Measurements from ENCODE around the gene ABHD8. TPM values are rescaled to one million over a fixed set of nuclear protein-coding genes. Genes with fewer than 3 reads are reported as not detected.

Gene ABHD8
- total RNA-seq, 1 donor from 2014 or later, result 8.5 TPM

- no peaks in the 10 kb centered on the region for H3K36me3 Mint-ChIP-seq (ENCODE audit: low read depth, unreplicated experiment)
- no peaks in the 10 kb centered on the region for H3K9me3 Mint-ChIP-seq (ENCODE audit: unreplicated experiment)
- Histone ChIP-seq H3K36me3 (ENCODE audit: insufficient read depth, low read length) (no peaks in the 10 kb centered on the region), H3K9me3 (ENCODE audit: insufficient read depth, low read depth, low read length) (peaks cover 4% of the 10 kb centered on the region), H3K4me1 (ENCODE audit: insufficient read depth, low read length) (no peaks in the 10 kb centered on the region), H3K4me2 (ENCODE audit: low read length) (no peak within 1 kb of the TSS), H3K79me2 (ENCODE audit: insufficient read depth, low read length) (peaks cover 16% of the 10 kb centered on the region), H3K27ac (ENCODE audit: low read depth, low read length) (no peak within 1 kb of the TSS), H2AFZ (ENCODE audit: low read depth, low read length) (peak within 1 kb of the TSS; percentile 47), H3K27me3 (ENCODE audit: insufficient read depth, low read length) (no peaks in the 10 kb centered on the region), H3K9ac (ENCODE audit: low read length) (no peak within 1 kb of the TSS), H3K4me3 (ENCODE audit: insufficient read depth, low read depth, low read length) (no peak within 1 kb of the TSS), H4K20me1 (ENCODE audit: insufficient read depth, low read length) (no peaks in the 10 kb centered on the region)
- H3K4me3 Mint-ChIP-seq (ENCODE audit: unreplicated experiment), result no peak within 1 kb of the TSS
- DNase-seq (ENCODE audit: low read depth), result no peak
- no peak within 1 kb of the TSS for H3K27ac Mint-ChIP-seq (ENCODE audit: unreplicated experiment)
- peaks cover 6% of the 10 kb centered on the region for H3K27me3 Mint-ChIP-seq (ENCODE audit: low read depth, unreplicated experiment)
- peaks cover 2% of the 10 kb centered on the region for H3K4me1 Mint-ChIP-seq (ENCODE audit: low read depth, unreplicated experiment)
- TF ChIP-seq, protein P1, sequence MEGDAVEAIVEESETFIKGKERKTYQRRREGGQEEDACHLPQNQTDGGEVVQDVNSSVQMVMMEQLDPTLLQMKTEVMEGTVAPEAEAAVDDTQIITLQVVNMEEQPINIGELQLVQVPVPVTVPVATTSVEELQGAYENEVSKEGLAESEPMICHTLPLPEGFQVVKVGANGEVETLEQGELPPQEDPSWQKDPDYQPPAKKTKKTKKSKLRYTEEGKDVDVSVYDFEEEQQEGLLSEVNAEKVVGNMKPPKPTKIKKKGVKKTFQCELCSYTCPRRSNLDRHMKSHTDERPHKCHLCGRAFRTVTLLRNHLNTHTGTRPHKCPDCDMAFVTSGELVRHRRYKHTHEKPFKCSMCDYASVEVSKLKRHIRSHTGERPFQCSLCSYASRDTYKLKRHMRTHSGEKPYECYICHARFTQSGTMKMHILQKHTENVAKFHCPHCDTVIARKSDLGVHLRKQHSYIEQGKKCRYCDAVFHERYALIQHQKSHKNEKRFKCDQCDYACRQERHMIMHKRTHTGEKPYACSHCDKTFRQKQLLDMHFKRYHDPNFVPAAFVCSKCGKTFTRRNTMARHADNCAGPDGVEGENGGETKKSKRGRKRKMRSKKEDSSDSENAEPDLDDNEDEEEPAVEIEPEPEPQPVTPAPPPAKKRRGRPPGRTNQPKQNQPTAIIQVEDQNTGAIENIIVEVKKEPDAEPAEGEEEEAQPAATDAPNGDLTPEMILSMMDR (IDR thresholded peaks at IDR 0.05; ENCODE audit: insufficient read depth, low read depth, low read length), result no peak
- no peak for TF ChIP-seq EZH2 (IDR thresholded peaks at IDR 0.05; ENCODE audit: insufficient read depth, low read length)
- no peak for FAIRE-seq
Measured at GRCh38 chr19:17264641-17264979, 38.6 kb downstream of the ABHD8 start, which contains the start of gene USHBP1. USHBP1 (minus strand) TSS chr19:17264745; CDS start chr19:17264299, 446 bp downstream.

GRCh38 chr19:17263712-17264640, 39.2 kb downstream of the ABHD8 start:
- Mint-ChIP-seq H3K4me1 (ENCODE audit: low read depth, unreplicated experiment) (peaks cover 2% of the 10 kb centered on the region), H3K27me3 (ENCODE audit: low read depth, unreplicated experiment) (peaks cover 10% of the 10 kb centered on the region), H3K9me3 (ENCODE audit: unreplicated experiment) (no peaks in the 10 kb centered on the region), H3K4me3 (ENCODE audit: unreplicated experiment) (no peak overlapping the region), H3K36me3 (ENCODE audit: low read depth, unreplicated experiment) (no peaks in the 10 kb centered on the region), H3K27ac (ENCODE audit: unreplicated experiment) (no peak overlapping the region)
- Histone ChIP-seq H3K4me3 (ENCODE audit: insufficient read depth, low read depth, low read length) (no peak overlapping the region), H3K36me3 (ENCODE audit: insufficient read depth, low read length) (no peaks in the 10 kb centered on the region), H3K27ac (ENCODE audit: low read depth, low read length) (no peak overlapping the region), H3K27me3 (ENCODE audit: insufficient read depth, low read length) (no peaks in the 10 kb centered on the region), H3K79me2 (ENCODE audit: insufficient read depth, low read length) (peaks cover 14% of the 10 kb centered on the region), H4K20me1 (ENCODE audit: insufficient read depth, low read length) (no peaks in the 10 kb centered on the region), H3K4me2 (ENCODE audit: low read length) (no peak overlapping the region), H2AFZ (ENCODE audit: low read depth, low read length) (peak overlapping the region; percentile 47), H3K4me1 (ENCODE audit: insufficient read depth, low read length) (no peaks in the 10 kb centered on the region), H3K9me3 (ENCODE audit: insufficient read depth, low read depth, low read length) (peaks cover 10% of the 10 kb centered on the region), H3K9ac (ENCODE audit: low read length) (no peak overlapping the region)
- FAIRE-seq, result no peak
- DNase-seq (ENCODE audit: low read depth), result no peak
- TF ChIP-seq, protein P1 (IDR thresholded peaks at IDR 0.05; ENCODE audit: insufficient read depth, low read depth, low read length), result no peak
- no peak for TF ChIP-seq EZH2 (IDR thresholded peaks at IDR 0.05; ENCODE audit: insufficient read depth, low read length)

GRCh38 chr19:17262557-17262956, 40.7 kb downstream of the ABHD8 start:
- Histone ChIP-seq H3K4me2 (ENCODE audit: low read length) (no peak overlapping the region), H3K27ac (ENCODE audit: low read depth, low read length) (no peak overlapping the region), H3K4me1 (ENCODE audit: insufficient read depth, low read length) (no peaks in the 10 kb centered on the region), H3K4me3 (ENCODE audit: insufficient read depth, low read depth, low read length) (no peak overlapping the region), H3K79me2 (ENCODE audit: insufficient read depth, low read length) (no peaks in the 10 kb centered on the region), H3K9me3 (ENCODE audit: insufficient read depth, low read depth, low read length) (peaks cover 10% of the 10 kb centered on the region), H3K9ac (ENCODE audit: low read length) (no peak overlapping the region), H3K27me3 (ENCODE audit: insufficient read depth, low read length) (no peaks in the 10 kb centered on the region), H4K20me1 (ENCODE audit: insufficient read depth, low read length) (no peaks in the 10 kb centered on the region), H3K36me3 (ENCODE audit: insufficient read depth, low read length) (no peaks in the 10 kb centered on the region), H2AFZ (ENCODE audit: low read depth, low read length) (no peak overlapping the region)
- Mint-ChIP-seq H3K27ac (ENCODE audit: unreplicated experiment) (no peak overlapping the region), H3K4me1 (ENCODE audit: low read depth, unreplicated experiment) (no peaks in the 10 kb centered on the region), H3K36me3 (ENCODE audit: low read depth, unreplicated experiment) (no peaks in the 10 kb centered on the region), H3K9me3 (ENCODE audit: unreplicated experiment) (no peaks in the 10 kb centered on the region), H3K4me3 (ENCODE audit: unreplicated experiment) (no peak overlapping the region), H3K27me3 (ENCODE audit: low read depth, unreplicated experiment) (peaks cover 10% of the 10 kb centered on the region)
- FAIRE-seq (no peak), DNase-seq (ENCODE audit: low read depth) (no peak)
- TF ChIP-seq EZH2 (IDR thresholded peaks at IDR 0.05; ENCODE audit: insufficient read depth, low read length), result no peak
- TF ChIP-seq, protein P1 (IDR thresholded peaks at IDR 0.05; ENCODE audit: insufficient read depth, low read depth, low read length), result no peak

All from astrocyte (in vitro differentiated cells and primary cell).